Endothelial cell of umbilical vein (primary cell): ENCODE data around the gene UNCX.

Source experiments
- EZH2 ChIP-seq: IDR thresholded peaks from 2 replicates; pipeline ENCODE4 v1.6.1; 2012; ENCODE audit warnings: borderline replicate concordance, low read depth, mild to moderate bottlenecking, moderate library complexity, low read length, inconsistent platforms; ENCODE audit not compliant: severe bottlenecking
- POLR2A ChIP-seq: IDR thresholded peaks from 2 replicates; pipeline ENCODE4 v1.6.1; 2012; ENCODE audit warnings: low read depth, mild to moderate bottlenecking, control low read depth, low read length
- POLR2AphosphoS5 ChIP-seq: IDR thresholded peaks from 2 replicates; pipeline ENCODE4 v1.6.1; 2012; ENCODE audit warnings: low read depth, mild to moderate bottlenecking, control low read depth, low read length, moderate library complexity; ENCODE audit not compliant: insufficient read depth
- TF ChIP-seq, protein P1 (sequence below), 2 donors: IDR thresholded peaks; 1 replicate in 1 of 2; 2 replicates in 1 of 2; pipeline ENCODE4 v1.5.1; 2011; ENCODE audit warnings: low read length in 2 of 2, mild to moderate bottlenecking in 2 of 2, moderate library complexity in 2 of 2, control low read depth in 1 of 2, inconsistent platforms in 1 of 2, low read depth in 1 of 2; ENCODE audit not compliant: insufficient read depth in 1 of 2; ENCODE audit errors: extremely low read depth in 1 of 2
- TF ChIP-seq, protein P2 (sequence below): IDR thresholded peaks from 2 replicates; pipeline ENCODE4 v1.6.1; 2011; ENCODE audit not compliant: insufficient read depth, insufficient read length

DNA sequence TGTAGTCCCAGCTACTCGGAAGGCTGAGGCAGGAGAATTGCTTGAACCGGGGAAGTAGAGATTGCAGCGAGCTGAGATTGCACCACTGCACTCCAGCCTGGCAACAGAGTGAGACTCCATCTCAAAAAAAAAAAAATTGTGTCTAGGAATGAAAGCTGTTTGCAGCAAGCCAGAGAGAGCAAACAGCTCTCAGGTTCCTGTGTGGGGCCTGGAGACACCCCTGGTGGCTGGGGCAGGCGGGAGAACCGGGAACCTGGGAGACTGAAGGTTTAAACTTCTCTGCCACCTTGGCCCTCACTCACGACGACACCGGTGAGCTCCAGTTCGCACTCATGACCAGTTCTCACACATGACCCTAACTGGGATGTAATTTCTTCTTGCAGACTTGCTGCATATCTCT lies 13.2 kb upstream of the UNCX start:
- no peak for TF ChIP-seq POLR2A
- TF ChIP-seq, protein P1, sequence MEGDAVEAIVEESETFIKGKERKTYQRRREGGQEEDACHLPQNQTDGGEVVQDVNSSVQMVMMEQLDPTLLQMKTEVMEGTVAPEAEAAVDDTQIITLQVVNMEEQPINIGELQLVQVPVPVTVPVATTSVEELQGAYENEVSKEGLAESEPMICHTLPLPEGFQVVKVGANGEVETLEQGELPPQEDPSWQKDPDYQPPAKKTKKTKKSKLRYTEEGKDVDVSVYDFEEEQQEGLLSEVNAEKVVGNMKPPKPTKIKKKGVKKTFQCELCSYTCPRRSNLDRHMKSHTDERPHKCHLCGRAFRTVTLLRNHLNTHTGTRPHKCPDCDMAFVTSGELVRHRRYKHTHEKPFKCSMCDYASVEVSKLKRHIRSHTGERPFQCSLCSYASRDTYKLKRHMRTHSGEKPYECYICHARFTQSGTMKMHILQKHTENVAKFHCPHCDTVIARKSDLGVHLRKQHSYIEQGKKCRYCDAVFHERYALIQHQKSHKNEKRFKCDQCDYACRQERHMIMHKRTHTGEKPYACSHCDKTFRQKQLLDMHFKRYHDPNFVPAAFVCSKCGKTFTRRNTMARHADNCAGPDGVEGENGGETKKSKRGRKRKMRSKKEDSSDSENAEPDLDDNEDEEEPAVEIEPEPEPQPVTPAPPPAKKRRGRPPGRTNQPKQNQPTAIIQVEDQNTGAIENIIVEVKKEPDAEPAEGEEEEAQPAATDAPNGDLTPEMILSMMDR (IDR thresholded peaks at IDR 0.05; ENCODE audit: extremely low read depth in 1 of 2, insufficient read depth in 1 of 2, low read depth in 1 of 2, low read length in 2 of 2): no peak
- TF ChIP-seq POLR2AphosphoS5: no peak
- no peak for TF ChIP-seq EZH2
- TF ChIP-seq, protein P2, sequence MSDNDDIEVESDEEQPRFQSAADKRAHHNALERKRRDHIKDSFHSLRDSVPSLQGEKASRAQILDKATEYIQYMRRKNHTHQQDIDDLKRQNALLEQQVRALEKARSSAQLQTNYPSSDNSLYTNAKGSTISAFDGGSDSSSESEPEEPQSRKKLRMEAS: no peak
